Smooth muscle cell (in vitro differentiated cells): ENCODE data around the gene MARCHF3. TPM values are rescaled to one million over a fixed set of nuclear protein-coding genes. Genes with fewer than 3 reads are reported as not detected.

ENCODE experiments used
- DNase-seq: peaks from one replicate; lab custom pipeline; 2025; ENCODE audit not compliant: unreplicated experiment; lab: John Stamatoyannopoulos, UW
- H2AFZ ChIP-seq: fragments of 200-600 bp; sonication (generic); 2 replicates; pipeline ENCODE4 v1.6.0; 2016; ENCODE audit warnings: antibody characterized with exemption, low read depth, mild to moderate bottlenecking
- H3F3A ChIP-seq: fragments of 200-600 bp; sonication (generic); 2 replicates; pipeline ENCODE4 v1.6.0; 2017; ENCODE audit warnings: antibody characterized with exemption, low read depth
- H3K27ac ChIP-seq: fragments of 200-600 bp; sonication (generic); 2 replicates; pipeline ENCODE4 v1.5.1; 2016; ENCODE audit warnings: low read depth, mild to moderate bottlenecking
- H3K27me3 ChIP-seq: fragments of 200-600 bp; sonication (generic); 2 replicates; pipeline ENCODE4 v1.6.1; 2016; ENCODE audit warnings: low read depth, mild to moderate bottlenecking
- H3K36me3 ChIP-seq: fragments of 200-600 bp; sonication (generic); 2 replicates; pipeline ENCODE4 v1.5.1; 2016; ENCODE audit warnings: low read depth
- H3K4me1 ChIP-seq: fragments of 200-600 bp; sonication (generic); 2 replicates; pipeline ENCODE4 v1.5.1; 2016; ENCODE audit warnings: low read depth
- H3K4me2 ChIP-seq: fragments of 200-600 bp; sonication (generic); 2 replicates; pipeline ENCODE4 v1.6.0; 2016; ENCODE audit warnings: mild to moderate bottlenecking
- H3K4me3 ChIP-seq: fragments of 200-600 bp; sonication (generic); 2 replicates; pipeline ENCODE4 v1.5.1; 2016; ENCODE audit warnings: mild to moderate bottlenecking
- H3K79me2 ChIP-seq: fragments of 200-600 bp; sonication (generic); 2 replicates; pipeline ENCODE4 v1.6.0; 2016; ENCODE audit warnings: low read depth, mild to moderate bottlenecking
- H3K9ac ChIP-seq: fragments of 200-600 bp; sonication (generic); 2 replicates; pipeline ENCODE4 v1.6.0; 2016; ENCODE audit warnings: low read depth
- H3K9me3 ChIP-seq: fragments of 200-600 bp; sonication (generic); replicated peaks from 2 replicates; pipeline ENCODE4 v1.5.1; 2016; ENCODE audit warnings: low read depth
- H4K20me1 ChIP-seq: fragments of 200-600 bp; sonication (generic); 2 replicates; pipeline ENCODE4 v1.6.0; 2016; ENCODE audit warnings: low read depth
- CTCF ChIP-seq: fragments of 200-600 bp; sonication (generic); IDR thresholded peaks from 2 replicates; pipeline ENCODE4 v1.5.1; 2017; ENCODE audit warnings: borderline replicate concordance, mild to moderate bottlenecking, antibody characterized with exemption; ENCODE audit not compliant: insufficient read depth, poor library complexity, severe bottlenecking
- WGBS: methylation state at CpG from one replicate; pipeline ENCODE4 v1.1.7; 2016; ENCODE audit warnings: low lambda C conversion rate; 5-methylcytosine and 5-hydroxymethylcytosine counted together
- polyA plus RNA-seq: library from polyadenylated mRNA; unstranded; fragments of >200 nt; fragmentation: Nextera tagmentation; extraction: Ambion mirVana; gene quantifications from 2 replicates; pipeline ENCODE4 v1.2.1, GENCODE V29; 2016
- total RNA-seq: library from RNA; depleted of rRNA; stranded (reverse); fragments of >200 nt; gene quantifications from 2 replicates; pipeline ENCODE4 v1.2.3, GENCODE V29; 2014

Gene MARCHF3
- total and polyA plus RNA-seq, 2 experiments from 2014 or later = 17.8 to 30.8 TPM

GRCh38 chr5:127029581-127030258 lies 638 bp downstream of the MARCHF3 start:
- TF ChIP-seq CTCF = peak; percentile 20
- WGBS = 1% methylated on average over 51 of the region's 51 CpGs
- Histone ChIP-seq H3K36me3 (no peaks in the 10 kb centered on the region), H3K9ac (peak overlapping the region; percentile 75), H3F3A (no peaks in the 10 kb centered on the region), H4K20me1 (no peaks in the 10 kb centered on the region), H3K4me1 (peaks cover 3% of the 10 kb centered on the region), H3K27me3 (peaks cover 7% of the 10 kb centered on the region), H3K79me2 (peaks cover 7% of the 10 kb centered on the region), H2AFZ (peak overlapping the region; percentile 83), H3K9me3 (no peaks in the 10 kb centered on the region), H3K4me2 (peak overlapping the region; percentile 83), H3K4me3 (peak overlapping the region; percentile 62), H3K27ac (peak overlapping the region; percentile 61)
- peak; percentile 50 for DNase-seq

GRCh38 chr5:127028822-127029457 lies 1.4 kb downstream of the MARCHF3 start:
- Histone ChIP-seq H3K4me2 (peak overlapping the region; percentile 83), H2AFZ (peak overlapping the region; percentile 47), H4K20me1 (no peaks in the 10 kb centered on the region), H3K9ac (peak overlapping the region; percentile 75), H3K79me2 (peaks cover 7% of the 10 kb centered on the region), H3K4me3 (peak overlapping the region; percentile 62), H3F3A (no peaks in the 10 kb centered on the region), H3K27ac (peak overlapping the region; percentile 61), H3K4me1 (peaks cover 3% of the 10 kb centered on the region), H3K9me3 (no peaks in the 10 kb centered on the region), H3K27me3 (peaks cover 7% of the 10 kb centered on the region), H3K36me3 (no peaks in the 10 kb centered on the region)
- WGBS = 30% methylated on average over 12 of the region's 12 CpGs
- TF ChIP-seq CTCF = no peak
- peak; percentile 3 for DNase-seq

- H3K4me3 ChIP-seq = no peak overlapping the region
- no peak overlapping the region for H2AFZ ChIP-seq
- no peak overlapping the region for H3K4me2 ChIP-seq
- H3K36me3 ChIP-seq = no peaks in the 10 kb centered on the region
- 100% methylated on average over 1 of the region's 1 CpG for WGBS
- H3K27ac ChIP-seq = no peak overlapping the region
- peaks cover 2% of the 10 kb centered on the region for H3K27me3 ChIP-seq
- H3K4me1 ChIP-seq = peaks cover 3% of the 10 kb centered on the region
- H4K20me1 ChIP-seq = no peaks in the 10 kb centered on the region
- no peak for DNase-seq
- H3K79me2 ChIP-seq = peaks cover 7% of the 10 kb centered on the region
- H3F3A ChIP-seq = no peaks in the 10 kb centered on the region
- TF ChIP-seq CTCF = no peak
- H3K9ac ChIP-seq = no peak overlapping the region
- no peaks in the 10 kb centered on the region for H3K9me3 ChIP-seq
Measured at GRCh38 chr5:127027539-127027938, 2.8 kb downstream of the MARCHF3 start.

- H3K36me3 ChIP-seq = no peaks in the 10 kb centered on the region
- no peaks in the 10 kb centered on the region for H4K20me1 ChIP-seq
- H3K27me3 ChIP-seq = peaks cover 2% of the 10 kb centered on the region
- H3K79me2 ChIP-seq = peaks cover 14% of the 10 kb centered on the region
- H3K27ac ChIP-seq = peak overlapping the region; percentile 24
- no peak for TF ChIP-seq CTCF
- H3K9ac ChIP-seq = no peak overlapping the region
- H3K4me3 ChIP-seq = no peak overlapping the region
- WGBS = 73% methylated on average over 2 of the region's 2 CpGs
- H3K4me2 ChIP-seq = peak overlapping the region; percentile 52
- H2AFZ ChIP-seq = no peak overlapping the region
- H3K4me1 ChIP-seq = peaks cover 3% of the 10 kb centered on the region
- no peaks in the 10 kb centered on the region for H3F3A ChIP-seq
- no peak for DNase-seq
- H3K9me3 ChIP-seq = no peaks in the 10 kb centered on the region
Measured at GRCh38 chr5:127026166-127026565, 4.2 kb downstream of the MARCHF3 start.
